Activated CD8-positive, alpha-beta memory T cell treated with anti-CD3 and anti-CD28 coated beads for 4 hours (primary cell): ENCODE data around the gene SLC9A4.

Experiments used
- DNase-seq, 2 donors: peaks; one replicate each; pipeline ENCODE4 v3.0.0-alpha.2; 2020; ENCODE audit warnings: low read depth in 2 of 2

The SLC9A4 gene

DNA sequence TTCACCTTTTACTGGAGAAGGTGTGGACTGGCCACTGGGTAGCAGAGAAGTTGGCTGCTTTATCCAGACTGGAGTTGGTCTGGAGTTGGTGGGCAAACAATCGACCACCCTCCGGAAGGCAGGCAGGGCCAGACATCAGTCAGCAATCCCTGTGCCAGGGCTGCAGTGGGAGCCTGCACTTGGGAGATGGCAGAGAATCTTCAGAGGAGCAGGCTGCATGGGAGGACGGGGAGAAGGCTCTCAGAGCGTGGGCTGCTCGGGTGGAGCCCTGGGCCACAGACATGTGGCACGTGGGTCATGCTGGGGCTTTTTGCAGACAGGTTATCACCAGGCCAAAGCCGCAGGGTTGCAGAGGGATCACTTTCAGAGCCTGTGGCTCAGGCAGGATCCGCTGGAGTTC, 29.6 kb downstream of the SLC9A4 start:
- no peak for DNase-seq

DNA sequence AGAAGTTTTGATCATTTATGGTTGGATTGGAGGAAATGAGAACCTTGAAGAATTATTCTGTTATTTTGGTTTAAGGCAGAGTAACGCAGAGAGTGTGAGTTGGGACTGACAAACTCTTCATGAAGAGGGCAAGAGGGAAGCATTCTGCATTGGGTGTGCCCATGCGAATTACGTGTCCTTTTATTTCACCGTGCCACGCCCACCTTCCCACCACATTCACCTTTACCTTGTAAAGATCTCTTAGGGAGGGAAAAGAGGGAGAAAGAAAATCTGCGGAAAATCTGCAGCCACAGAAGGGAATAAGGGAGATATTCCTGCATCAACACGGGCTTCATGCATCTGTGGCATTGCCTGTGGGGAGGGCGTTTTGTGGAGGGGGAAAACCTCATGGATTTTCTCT, 31.8 kb downstream of the SLC9A4 start:
- DNase-seq = no peak

DNA sequence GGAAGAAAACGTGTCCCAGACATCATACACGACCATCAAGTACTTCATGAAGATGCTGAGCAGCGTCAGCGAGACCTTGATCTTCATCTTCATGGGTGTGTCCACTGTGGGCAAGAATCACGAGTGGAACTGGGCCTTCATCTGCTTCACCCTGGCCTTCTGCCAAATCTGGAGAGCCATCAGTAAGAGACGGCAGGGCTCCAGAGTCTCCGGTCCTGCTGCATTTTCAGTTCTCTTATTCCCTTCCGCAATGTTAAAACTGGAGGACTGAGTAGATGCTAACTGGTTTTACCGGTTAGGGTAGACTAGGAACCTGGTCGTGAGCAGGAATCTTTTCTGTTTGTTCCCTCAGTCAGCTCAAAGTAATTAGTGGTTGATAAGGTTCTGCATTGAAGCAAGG, 32.3 kb downstream of the SLC9A4 start:
- DNase-seq = no peak

DNA sequence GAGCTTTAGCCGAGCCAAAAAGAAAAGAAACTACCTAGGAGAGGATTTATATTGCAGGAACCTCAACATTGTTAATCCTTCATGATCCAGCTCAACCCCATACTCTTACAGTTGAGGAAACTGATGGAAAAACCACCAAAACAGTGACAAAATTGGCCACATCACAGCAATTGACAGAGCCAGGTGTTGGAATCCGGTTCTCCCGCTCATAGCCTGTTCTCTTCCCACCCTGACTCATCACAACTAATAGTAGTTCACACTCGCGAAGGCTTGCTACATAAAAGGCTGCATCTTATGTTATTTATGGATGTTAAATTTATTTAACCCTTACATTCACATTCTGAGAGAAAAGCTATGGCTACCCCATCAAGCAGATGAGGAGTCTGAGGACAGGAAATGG, 33.7 kb downstream of the SLC9A4 start:
- DNase-seq = no peak

DNA sequence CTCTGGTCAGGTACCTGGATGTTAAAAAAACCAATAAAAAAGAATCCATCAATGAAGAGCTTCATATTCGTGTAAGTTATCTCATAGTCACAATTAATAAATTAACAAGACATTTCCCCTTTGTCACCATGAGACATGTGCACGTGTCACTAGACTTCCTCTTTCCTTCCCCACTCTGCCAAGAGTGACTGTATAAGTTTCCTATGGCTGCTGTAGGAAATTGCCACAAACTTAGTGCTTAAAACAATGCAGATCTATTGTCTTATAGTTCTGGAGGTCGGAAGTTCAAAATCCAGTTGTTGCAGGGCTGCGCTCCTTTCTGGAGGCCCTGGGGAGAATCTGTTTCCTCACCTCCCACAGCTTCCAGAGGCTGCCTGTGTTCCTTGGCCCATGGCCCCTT, 35.8 kb downstream of the SLC9A4 start:
- DNase-seq = no peak

DNA sequence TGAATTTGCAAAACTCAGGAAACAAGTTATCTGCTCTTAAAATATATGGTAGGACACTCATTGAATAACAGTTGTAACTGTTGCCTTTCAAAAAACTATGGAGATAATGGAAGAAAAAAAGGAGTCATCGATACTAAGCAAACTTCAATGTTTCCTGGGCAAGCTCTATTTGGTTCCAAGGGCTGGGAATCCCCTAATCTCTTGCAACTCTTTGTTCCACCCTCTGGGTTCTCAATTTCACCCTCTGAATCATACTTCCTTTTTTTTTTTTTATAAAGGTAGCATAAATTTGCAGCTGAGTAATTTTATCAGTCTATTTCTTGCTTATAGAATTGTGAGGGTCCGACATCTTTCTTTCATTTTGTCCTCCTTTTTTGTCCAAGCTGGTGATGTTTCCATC, 36.7 kb downstream of the SLC9A4 start:
- DNase-seq = no peak

DNA sequence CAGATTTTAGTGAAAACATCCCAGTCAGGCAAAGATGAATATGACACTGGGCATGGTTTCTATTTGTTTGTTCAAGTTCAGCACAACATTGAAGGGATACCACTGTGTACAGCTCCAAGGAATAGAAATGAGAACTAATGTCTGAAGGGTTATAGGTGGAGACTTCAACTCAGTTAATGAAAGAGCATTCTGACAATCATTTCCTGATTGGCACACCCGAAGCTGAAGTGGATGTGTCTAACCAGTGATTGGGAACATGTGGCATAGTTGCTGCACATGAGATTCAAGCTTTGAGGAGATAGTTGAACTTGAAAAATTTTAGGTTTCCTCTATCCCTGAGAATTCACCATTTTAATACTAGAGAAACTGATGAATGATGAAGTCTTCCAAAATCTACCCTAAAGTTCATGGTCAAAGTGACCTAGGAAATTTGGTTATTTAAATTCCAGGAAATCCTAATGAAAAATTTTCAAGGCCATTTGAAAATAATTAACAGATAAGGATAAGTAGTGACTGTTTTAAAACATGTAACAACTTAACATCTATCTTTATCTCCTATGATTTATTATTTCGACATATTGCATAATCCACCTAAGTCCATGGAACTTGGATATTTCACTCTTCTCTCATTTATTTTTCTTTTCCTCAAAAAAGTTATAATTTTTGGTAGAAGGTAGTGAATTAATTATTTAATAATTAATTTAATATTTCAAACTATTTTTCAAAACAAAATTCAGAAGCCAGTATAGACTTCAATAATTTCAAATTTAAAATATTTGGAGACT, 38.0 kb downstream of the SLC9A4 start:
- no peak for DNase-seq

DNA sequence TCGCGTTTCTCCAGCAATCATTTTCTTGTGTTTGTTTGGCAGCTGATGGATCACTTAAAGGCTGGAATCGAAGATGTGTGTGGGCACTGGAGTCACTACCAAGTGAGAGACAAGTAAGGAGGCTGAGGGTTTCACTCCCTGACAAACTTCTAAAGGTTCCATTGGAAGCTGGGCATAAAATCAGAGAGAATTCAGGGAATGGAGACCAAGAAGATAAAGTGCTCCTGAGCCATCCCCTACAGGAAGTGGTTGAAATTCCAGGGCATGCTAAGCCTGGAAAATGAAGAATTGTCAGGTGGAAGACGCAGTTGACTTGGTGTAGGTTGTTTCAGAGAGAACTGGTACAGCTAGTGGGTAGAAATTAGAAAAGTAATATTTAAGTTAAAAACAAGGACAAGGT, 39.1 kb downstream of the SLC9A4 start:
- DNase-seq = no peak

DNA sequence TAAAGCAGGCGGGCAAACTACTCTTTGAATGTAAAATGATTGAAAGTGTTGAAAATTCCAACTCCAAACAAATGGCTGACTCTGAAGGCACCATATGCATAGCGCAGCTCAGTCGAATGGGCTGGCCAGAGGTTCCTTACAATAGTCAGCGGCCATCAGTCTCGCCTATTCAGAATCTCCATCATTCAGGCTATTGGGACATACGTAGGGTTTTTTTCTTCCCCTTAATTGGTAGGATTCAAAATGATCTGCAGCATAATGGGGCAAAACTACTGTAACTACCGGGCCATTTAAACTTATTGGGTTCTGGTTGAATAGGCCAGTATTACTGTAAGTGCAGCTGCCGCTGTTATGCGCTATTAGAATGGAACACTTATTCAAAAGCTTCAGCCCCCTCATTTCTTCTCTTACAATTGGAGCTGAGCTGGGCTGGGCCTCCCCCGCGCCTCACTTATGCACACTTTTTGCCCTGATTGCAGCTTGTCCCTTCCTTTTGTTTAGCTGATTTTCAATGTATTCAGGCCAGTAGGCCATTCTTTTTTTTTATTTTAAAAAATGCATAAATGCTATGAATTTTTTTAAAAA, 40.4 kb downstream of the SLC9A4 start:
- no peak for DNase-seq

DNA sequence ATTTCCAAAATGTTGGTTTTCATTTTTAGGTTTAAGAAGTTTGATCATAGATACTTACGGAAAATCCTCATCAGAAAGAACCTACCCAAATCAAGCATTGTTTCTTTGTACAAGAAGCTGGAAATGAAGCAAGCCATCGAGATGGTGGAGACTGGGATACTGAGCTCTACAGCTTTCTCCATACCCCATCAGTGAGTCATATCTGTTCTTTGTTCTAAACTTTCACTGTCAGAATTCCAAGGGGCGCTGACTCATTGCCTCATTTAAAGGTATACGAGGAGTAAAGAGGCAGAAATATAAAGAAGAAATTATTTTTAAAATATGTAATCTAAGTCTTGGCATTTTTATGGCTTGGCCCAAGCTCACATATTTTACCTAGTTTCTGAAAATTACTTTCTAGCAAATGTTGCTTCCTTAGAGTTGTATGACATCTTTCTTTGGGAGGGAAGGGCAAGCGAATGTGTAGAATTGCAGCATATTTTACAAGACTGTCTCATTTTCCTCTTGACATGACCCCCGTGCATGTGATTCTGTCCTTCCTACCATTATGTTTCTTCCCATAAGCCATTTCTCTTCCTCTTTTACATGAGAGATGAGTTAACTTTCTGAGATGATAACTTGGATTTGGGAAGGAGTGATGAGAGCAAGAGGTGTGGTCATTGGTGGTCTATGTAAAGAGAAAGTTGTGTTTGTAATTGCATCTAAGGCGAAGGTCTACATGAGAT, 41.2 kb downstream of the SLC9A4 start:
- no peak for DNase-seq

DNA sequence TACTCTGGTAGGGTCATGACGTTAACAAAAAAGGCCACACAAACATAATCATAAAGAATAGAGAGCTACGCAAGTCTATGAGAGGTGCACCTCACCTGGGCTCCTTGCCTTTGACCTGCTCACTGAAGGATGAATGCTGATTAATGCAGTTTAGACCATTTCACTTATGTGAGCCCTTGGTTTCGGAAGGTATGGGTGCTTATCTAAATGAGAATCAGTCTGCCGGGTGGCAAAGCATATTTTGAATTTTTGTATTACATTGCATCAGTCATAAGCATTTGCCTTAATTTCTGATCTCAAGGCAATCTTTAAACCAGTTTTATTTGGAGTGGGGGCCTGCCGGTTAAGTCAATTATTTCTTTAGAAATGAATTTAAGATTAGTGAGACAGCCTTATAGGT, 42.8 kb downstream of the SLC9A4 start:
- no peak for DNase-seq

DNA sequence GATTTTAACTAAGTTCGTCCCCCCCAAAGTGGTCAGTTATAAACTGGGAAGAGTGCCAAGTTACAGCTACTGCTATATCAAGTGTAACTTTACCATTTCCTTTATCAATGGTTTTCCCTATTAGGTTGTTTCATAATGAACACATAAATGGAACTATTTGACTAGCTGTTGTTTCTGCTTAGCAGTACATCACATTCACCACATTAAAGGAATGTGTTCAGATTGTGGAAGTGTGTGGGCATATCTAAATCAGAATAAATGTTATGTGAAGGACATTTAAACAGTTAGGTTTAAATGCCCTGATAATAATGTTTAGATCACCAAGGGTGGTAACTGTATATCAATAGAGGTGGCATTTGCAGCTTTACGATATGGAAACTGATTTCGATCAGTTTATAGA, 45.1 kb downstream of the SLC9A4 start:
- DNase-seq = no peak

DNA sequence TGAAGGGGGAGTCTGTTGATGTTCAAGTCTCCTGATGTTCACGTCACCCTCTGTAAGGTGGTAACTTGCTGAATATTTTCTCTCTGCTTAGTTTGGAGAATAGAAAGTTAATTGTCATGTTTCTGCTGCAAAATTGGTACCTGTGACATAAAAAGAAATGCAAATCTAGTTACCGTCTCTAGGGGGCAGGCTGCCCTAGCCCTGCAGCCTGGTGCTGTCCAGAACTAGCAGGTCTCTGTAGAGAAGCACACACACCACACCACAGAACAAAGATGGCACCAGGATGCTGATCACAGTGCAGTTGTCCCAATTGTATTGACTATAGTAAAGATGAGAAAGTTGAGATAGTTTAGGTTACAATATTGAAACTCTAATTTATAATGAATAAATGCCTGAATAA, 47.0 kb downstream of the SLC9A4 start:
- DNase-seq = no peak

DNA sequence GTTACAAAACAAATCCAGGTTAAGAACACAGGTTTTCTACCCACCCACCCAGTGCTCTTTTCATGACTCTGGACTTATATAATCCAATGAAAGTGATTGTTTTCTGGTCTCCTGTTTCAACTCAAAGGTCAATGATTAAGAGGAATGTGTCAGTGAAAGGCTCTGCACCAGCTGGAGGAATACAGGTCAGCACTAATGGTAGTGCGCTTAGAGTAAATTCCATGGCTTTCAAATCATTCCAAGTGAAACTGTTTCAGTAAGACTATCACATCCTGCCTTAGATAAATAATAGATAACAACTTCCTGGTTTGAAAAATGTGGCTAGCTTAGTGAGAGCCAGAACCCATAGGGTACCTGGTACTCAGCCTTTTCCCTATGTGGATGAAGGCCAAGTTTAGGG, 47.8 kb downstream of the SLC9A4 start:
- DNase-seq = no peak

DNA sequence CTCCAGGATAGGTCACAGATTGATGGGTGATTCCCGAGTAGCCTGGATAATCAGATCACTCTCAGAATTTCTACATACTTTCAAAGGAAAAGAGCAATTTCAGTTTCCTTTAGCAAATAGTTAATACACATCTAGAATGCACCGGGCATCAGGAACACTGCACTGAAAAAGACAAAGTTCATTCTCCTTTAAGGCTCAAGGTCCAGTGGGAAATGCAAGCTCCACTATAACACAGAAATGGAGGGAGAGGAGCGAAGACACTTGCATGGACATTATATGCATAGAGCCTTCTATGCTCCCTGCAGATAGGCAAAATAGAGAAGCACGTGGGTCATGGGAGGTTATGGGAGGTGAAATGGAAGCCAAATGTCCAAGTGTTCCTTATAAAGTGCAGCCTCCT, 49.1 kb downstream of the SLC9A4 start:
- DNase-seq = no peak

DNA sequence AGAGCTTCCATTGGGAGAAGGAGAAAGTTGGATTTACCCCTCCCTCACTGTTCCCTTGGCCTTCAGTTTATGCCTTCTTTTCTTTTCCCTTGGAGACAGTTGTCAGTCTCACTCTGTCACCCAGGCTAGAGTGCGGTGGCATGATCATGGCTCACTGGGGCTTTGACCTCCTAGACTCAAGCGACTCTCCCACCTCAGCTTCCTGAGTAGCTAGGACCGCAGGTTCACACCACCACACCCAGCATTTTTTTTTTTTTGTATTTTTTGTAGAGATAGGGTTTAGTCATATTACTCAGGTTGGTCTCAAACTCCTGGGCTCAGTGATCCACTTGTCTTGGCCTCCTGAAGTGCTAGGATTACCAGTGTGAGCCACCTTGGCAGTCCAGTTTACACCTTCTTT, 49.9 kb downstream of the SLC9A4 start:
- peak in 1 of 2 donors; percentile 6 for DNase-seq

DNA sequence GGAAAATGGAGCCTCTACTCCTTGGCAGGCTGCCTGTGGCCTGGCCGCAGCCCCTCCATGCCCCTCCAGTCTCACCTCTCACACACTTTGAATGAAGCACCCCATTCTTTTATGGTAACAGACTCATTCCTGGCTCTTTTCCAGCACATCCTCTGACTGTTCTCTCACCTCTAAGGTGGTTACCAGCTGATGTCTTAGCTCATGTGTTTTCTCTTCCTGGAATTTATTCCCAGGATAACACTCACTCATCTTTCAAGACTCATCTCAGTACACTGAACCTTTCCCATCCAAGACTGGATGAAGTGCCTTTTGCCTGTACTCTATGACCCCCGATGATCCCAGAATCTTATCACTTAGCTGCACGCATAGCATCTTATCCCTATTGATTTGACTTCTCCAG, 50.6 kb downstream of the SLC9A4 start:
- DNase-seq = no peak

DNA sequence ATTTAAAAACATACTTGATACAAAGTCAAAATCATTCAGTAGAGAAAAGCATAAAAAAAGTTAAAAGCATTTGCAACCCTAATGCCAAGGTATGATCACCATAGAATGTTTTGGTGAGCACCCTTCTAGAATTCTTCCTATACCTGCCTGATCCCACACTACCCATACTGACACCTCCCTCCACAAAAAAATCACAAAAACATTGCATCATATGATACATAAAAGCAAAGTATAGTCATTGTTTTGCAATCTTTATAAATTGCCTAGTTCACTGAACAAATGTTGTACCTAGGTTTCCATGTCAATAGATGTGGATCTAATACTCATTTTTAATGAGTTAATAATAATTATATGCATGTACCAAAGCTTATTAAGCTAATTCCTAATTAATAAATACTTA, 54.1 kb downstream of the SLC9A4 start:
- DNase-seq = no peak

DNA sequence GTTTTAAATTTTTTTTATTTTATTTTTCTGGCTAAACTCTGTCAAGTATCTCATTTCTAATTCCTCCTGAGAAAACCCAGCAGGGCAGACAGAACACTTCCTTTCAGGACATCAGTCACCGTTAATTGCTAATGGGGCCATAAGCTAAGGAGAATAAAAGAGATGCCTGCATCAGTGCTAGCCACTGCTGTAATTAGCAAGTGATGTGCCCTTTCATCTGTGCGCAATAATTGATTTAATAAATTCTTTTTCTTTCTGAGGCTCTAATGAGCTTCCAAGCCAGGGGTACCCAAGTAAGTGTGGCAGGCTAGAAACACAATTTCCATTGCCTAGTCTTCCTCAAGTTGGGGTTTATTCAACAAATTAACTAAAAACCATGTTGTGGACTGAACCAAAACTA, 65.5 kb downstream of the SLC9A4 start:
- no peak for DNase-seq

DNA sequence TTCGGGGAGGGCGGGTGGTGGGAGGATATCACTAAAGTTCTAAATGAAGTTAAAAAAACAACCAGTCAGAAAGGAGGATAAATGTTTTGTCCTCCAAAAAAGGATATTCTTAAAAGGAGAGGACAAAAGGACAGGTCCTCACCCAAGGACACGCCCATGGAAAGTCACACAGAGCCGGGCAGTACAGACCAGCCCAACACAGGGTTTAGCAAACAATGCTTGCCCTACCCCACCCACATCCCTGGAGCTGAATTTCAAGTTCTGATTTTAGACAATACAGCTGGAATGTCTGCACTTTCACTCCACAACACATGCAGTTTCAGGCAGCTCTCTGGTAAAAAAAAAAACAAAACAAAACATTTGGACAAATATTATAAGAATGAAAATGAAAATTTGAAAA, 67.9 kb downstream of the SLC9A4 start:
- no peak for DNase-seq

DNA sequence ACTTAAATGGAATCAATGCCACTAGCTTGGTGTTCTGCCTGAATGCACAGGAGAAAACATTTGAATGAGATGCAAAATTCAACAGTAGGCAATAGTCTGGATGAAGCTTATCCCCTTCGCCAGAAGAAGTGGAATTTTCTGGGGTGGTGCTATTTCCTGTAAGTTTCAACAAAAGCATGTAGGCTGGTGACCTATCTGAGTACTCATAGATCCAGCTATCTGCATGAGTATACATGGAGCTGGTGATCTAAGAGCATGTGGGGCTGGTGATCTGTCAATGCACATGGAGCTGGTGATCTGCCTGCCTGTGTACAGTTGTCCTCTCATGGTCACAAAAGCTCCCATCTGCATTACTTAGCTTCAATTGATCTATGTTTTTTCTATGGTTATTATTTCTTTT, 71.2 kb downstream of the SLC9A4 start:
- no peak for DNase-seq

DNA sequence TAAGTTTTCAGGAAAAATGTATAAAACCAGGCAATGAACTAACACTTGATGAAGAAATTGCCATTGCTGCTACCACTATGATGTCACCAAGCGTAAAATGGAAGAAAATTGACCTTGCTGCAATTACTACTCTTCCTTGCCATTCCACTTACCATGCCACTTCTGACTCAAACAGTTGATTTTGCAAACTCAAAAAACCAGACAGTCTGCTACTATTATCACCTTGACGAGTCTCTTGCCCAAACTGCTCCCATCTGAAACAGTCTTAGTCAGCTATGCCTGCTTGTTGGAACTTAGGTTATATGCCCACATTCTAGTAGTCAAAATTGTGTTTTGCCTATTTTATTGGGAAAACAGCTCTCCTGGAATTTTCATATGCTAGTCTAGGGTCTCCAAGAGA, 74.4 kb downstream of the SLC9A4 start:
- DNase-seq = no peak

DNA sequence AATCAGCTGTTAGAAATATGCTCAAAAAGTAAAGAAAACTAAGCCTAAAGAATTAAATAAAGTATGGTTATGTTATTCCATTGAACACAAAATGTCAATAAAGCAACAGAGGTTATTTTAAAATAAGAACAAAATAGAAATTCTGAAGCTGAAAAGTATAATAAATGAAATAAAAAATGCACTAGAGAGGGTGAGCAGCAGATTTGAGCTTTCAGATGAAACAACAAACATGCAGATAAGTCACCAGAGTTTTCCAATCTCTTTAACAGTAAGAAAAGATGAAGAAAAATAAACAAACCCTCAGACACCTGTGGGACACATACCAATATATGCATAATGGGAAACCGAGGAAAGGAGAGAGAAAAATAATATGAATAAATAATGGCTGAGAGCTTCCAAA, 76.0 kb downstream of the SLC9A4 start:
- DNase-seq = no peak
